Fibroblast of the aortic adventitia (primary cell): ENCODE results near the gene RIPPLY2. TPM values are rescaled to one million over a fixed set of nuclear protein-coding genes. Genes with fewer than 3 reads are reported as not detected.
A peak's percentile ranks its signal among the peaks of the same experiment; 100 is the strongest.
"Not testable (repeated sequence)": the region's sequence is repeated elsewhere in the genome, so short reads cannot be mapped to it uniquely, and the experiment has no call there.

Experiments used
- DNase-seq: peaks from one replicate; pipeline ENCODE4 v3.0.0-alpha.2; 2010; ENCODE audit warnings: low read depth
- H3K4me3 ChIP-seq: 2 replicates; pipeline ENCODE4 v1.5.1; 2011; ENCODE audit warnings: low read depth, mild to moderate bottlenecking, control low read depth, low read length, moderate library complexity
- CTCF ChIP-seq: IDR thresholded peaks from 2 replicates; pipeline ENCODE4 v1.5.1; 2011; ENCODE audit warnings: mild to moderate bottlenecking, low read length, control low read depth, inconsistent platforms; ENCODE audit not compliant: insufficient read depth
- total RNA-seq: library from RNA; depleted of rRNA; stranded (reverse); fragments of >200 nt; gene quantifications from 2 replicates; pipeline ENCODE4 v1.2.3, GENCODE V29; 2012; ENCODE audit warnings: low replicate concordance

RIPPLY2 gene, protein sequence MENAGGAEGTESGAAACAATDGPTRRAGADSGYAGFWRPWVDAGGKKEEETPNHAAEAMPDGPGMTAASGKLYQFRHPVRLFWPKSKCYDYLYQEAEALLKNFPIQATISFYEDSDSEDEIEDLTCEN
- not detected in 2 replicates for total RNA-seq

DNA sequence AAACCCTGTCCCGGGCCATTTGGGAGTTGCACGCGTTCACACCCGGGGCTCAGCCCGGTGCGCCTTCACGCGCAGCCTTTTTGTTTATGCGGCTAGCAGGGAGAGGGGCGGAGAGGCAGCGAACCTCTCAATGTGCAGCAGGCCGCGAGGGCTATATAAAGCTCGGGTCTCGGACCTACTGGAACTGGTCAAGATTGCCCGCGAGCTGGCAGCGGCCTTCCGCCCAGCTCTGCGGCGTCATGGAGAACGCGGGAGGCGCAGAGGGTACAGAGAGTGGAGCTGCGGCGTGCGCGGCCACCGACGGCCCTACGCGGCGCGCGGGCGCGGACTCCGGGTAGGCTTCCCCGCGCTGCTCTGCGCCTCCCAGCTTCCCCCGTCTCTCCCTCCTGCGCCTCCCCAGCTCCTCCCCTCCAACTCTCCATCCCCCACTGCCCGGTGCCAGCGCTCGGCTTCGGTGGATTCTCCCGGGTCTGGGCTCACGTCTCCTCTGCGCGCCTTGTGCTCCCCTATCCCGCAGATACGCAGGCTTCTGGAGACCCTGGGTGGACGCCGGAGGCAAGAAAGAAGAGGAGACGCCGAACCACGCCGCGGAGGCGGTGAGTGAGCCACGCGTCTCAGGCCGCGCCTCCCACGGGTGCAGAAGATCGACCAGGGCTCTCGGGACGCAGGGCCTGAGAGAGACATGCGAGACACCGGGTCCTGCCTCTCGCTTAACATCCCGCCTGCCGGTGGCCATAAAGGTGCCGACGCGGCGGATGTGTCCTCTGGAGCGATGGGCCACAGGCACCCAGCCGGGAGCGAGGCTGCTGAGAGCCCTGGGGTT is at the start of gene RIPPLY2:
Gene RIPPLY2, plus strand, starts transcription at position 183 of the 823 bp plus-strand sequence. Its CDS starts 57 bp downstream, at position 240.
- TF ChIP-seq CTCF: no peak
- peak; percentile 12 for DNase-seq
- peak within 1 kb of the TSS; percentile 54 for H3K4me3 ChIP-seq

GRCh38 chr6:83803492-83803891 is 49.7 kb upstream of the RIPPLY2 start:
- DNase-seq: not testable (repeated sequence)

GRCh38 chr6:83804886-83805285 is 48.3 kb upstream of the RIPPLY2 start:
- no peak for TF ChIP-seq CTCF
- DNase-seq: no peak
- H3K4me3 ChIP-seq: no peak overlapping the region

More at GRCh38 chr6:83803492-83803891, 49.7 kb upstream of the RIPPLY2 start:
- not testable (repeated sequence) for H3K4me3 ChIP-seq

GRCh38 chr6:83808005-83808404 is 45.2 kb upstream of the RIPPLY2 start:
- no peak for DNase-seq
- H3K4me3 ChIP-seq: no peak overlapping the region
- TF ChIP-seq CTCF: no peak

GRCh38 chr6:83808926-83809325 is 44.2 kb upstream of the RIPPLY2 start:
- H3K4me3 ChIP-seq: no peak overlapping the region
- no peak for TF ChIP-seq CTCF
- DNase-seq: no peak

- DNase-seq: no peak
- no peak for TF ChIP-seq CTCF
- no peak overlapping the region for H3K4me3 ChIP-seq
Measured at GRCh38 chr6:83812595-83812994, 40.6 kb upstream of the RIPPLY2 start.

DNA sequence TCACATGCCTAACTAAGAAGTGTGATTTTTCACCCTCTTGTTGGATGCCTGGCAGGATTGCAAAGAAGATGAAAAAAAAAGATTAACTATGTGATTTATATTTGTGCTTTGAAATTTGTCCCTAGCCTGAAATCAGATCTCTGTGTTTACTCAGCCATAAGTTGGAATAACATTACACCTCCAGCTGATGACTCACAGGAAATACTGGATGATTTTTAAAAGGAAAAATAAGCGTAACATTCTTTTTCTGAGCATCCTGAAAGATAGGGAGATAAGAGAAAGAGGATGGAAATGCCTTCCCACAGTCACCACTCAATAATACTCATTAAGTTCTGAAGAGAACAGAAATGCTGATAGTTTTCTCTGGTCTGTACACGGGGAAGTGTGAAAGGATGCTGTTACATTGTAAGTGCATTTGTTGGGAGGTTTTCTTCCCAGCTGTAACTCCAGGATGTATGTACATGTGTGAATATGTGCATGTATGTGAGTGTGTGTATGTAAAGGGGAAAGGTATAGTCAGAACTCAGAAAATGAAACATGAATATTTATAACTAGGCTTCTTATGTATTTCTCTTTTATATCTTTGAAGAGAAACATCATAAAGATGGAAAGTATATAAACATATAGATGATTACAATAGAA is 37.4 kb upstream of the RIPPLY2 start:
- TF ChIP-seq CTCF: no peak
- H3K4me3 ChIP-seq: no peak overlapping the region

More for the DNA sequence above, 37.4 kb upstream of the RIPPLY2 start:
- no peak for DNase-seq
